A673 (cell line): ENCODE results near the gene SEMA5B. TPM values are rescaled to one million over a fixed set of nuclear protein-coding genes. Genes with fewer than 3 reads are reported as not detected.

Experiments
- BruUV-seq: library from RNA; stranded (reverse); fragments of 400-500 nt; replicated peaks from 2 replicates; lab custom pipeline; 2021; lab: Mats Ljungman, UMichigan
- CTCF ChIA-PET: fragments of 300-600 bp; sonication (Branson Sonifier 250); formaldehyde crosslinking; loops from one replicate; lab custom pipeline; 2022; ENCODE audit warnings: antibody characterized with exemption; lab: Charles Lee
- POLR2A ChIA-PET: fragments of 300-600 bp; sonication (Branson Sonifier 250); formaldehyde crosslinking; loops from one replicate; lab custom pipeline; 2022; ENCODE audit warnings: antibody characterized with exemption; ENCODE audit not compliant: low non-redundant PET; lab: Charles Lee
- DNase-seq: peaks from one replicate; pipeline ENCODE4 v3.0.0-alpha.2; 2015; ENCODE audit warnings: low spot score
- H3K27ac ChIP-seq: fragments of 200-600 bp; sonication (generic); 2 replicates; pipeline ENCODE4 v1.5.1; 2016; ENCODE audit warnings: mixed run types, low read depth, mild to moderate bottlenecking, mixed read lengths, antibody characterized with exemption, low read length; ENCODE audit not compliant: poor library complexity, severe bottlenecking
- H3K27me3 ChIP-seq: fragments of 200-600 bp; sonication (generic); replicated peaks from 2 replicates; pipeline ENCODE4 v1.6.1; 2017; ENCODE audit warnings: mixed run types, low read depth, mild to moderate bottlenecking, mixed read lengths, antibody characterized with exemption, low read length; ENCODE audit not compliant: insufficient read depth, poor library complexity
- H3K36me3 ChIP-seq: fragments of 200-600 bp; sonication (generic); 2 replicates; pipeline ENCODE4 v1.6.1; 2016; ENCODE audit warnings: mixed run types, mild to moderate bottlenecking, mixed read lengths, antibody characterized with exemption, low read length; ENCODE audit not compliant: insufficient read depth, poor library complexity, severe bottlenecking
- H3K4me1 ChIP-seq: fragments of 200-600 bp; sonication (generic); 2 replicates; pipeline ENCODE4 v1.6.1; 2017; ENCODE audit warnings: mixed run types, mild to moderate bottlenecking, mixed read lengths, antibody characterized with exemption, low read length; ENCODE audit not compliant: insufficient read depth, poor library complexity, severe bottlenecking
- H3K4me3 ChIP-seq: fragments of 200-600 bp; sonication (generic); 2 replicates; pipeline ENCODE4 v1.5.1; 2016; ENCODE audit warnings: low read depth, mixed run types, mild to moderate bottlenecking, mixed read lengths, low read length; ENCODE audit not compliant: poor library complexity, severe bottlenecking
- H3K9me3 ChIP-seq: fragments of 200-600 bp; sonication (generic); 2 replicates; pipeline ENCODE4 v1.6.1; 2016; ENCODE audit warnings: mixed run types, low read depth, mild to moderate bottlenecking, mixed read lengths, antibody characterized with exemption, low read length; ENCODE audit not compliant: poor library complexity, severe bottlenecking
- CTCF ChIP-seq: fragments of 300-800, 200-600 bp; sonication (generic); conservative IDR thresholded peaks from 2 replicates; pipeline ENCODE4 v1.5.1; 2017; ENCODE audit warnings: low read depth, mild to moderate bottlenecking, antibody characterized with exemption, low read length, moderate library complexity, mixed read lengths
- EZH2 ChIP-seq: fragments of 200-600 bp; sonication (generic); IDR thresholded peaks from 2 replicates; pipeline ENCODE4 v1.6.1; 2017; ENCODE audit warnings: borderline replicate concordance, low read depth, mild to moderate bottlenecking, mixed read lengths, antibody characterized with exemption, low read length; ENCODE audit not compliant: poor library complexity, severe bottlenecking
- intact Hi-C: fragments of 100-400 bp; cut with micrococcal nuclease; formaldehyde crosslinking; loops from one replicate; pipeline ENCODE4 v1.10.0; 2022; ENCODE audit not compliant: unreplicated experiment
- total RNA-seq: library from RNA; stranded (reverse); gene quantifications from 2 replicates; pipeline ENCODE4 v1.2.3, GENCODE V29; 2021

SEMA5B gene
- total RNA-seq, 1 experiment from 2014 or later: 7.6 TPM

- no peaks in the 10 kb centered on the region for H3K4me1 ChIP-seq
- intact Hi-C loops: no loop called here
- H3K9me3 ChIP-seq: no peaks in the 10 kb centered on the region
- H3K27ac ChIP-seq: no peak overlapping the region
- CTCF ChIA-PET: no interaction called here
- H3K27me3 ChIP-seq: peaks cover 17% of the 10 kb centered on the region
- POLR2A ChIA-PET: no interaction called here
- no peak overlapping the region for H3K4me3 ChIP-seq
- no peak for DNase-seq
- H3K36me3 ChIP-seq: no peaks in the 10 kb centered on the region
- no TSS peak for BruUV-seq
- TF ChIP-seq EZH2: no peak
- no peak for TF ChIP-seq CTCF
Observed at GRCh38 chr3:123038751-123039150, 11.2 kb upstream of the SEMA5B start.

- POLR2A ChIA-PET: no interaction called here
- Histone ChIP-seq H3K27ac (no peak overlapping the region), H3K9me3 (no peaks in the 10 kb centered on the region), H3K4me3 (no peak overlapping the region), H3K36me3 (no peaks in the 10 kb centered on the region), H3K27me3 (peaks cover 17% of the 10 kb centered on the region), H3K4me1 (no peaks in the 10 kb centered on the region)
- CTCF ChIA-PET: no interaction called here
- no peak for DNase-seq
- TF ChIP-seq EZH2 (no peak), CTCF (no peak)
- intact Hi-C loops: no loop called here
- no TSS peak for BruUV-seq
Observed at GRCh38 chr3:123037015-123037375, 9.4 kb upstream of the SEMA5B start.

- H3K27ac ChIP-seq: no peak overlapping the region
- no peaks in the 10 kb centered on the region for H3K9me3 ChIP-seq
- TF ChIP-seq EZH2 (no peak), CTCF (no peak)
- no TSS peak for BruUV-seq
- peaks cover 17% of the 10 kb centered on the region for H3K27me3 ChIP-seq
- no peaks in the 10 kb centered on the region for H3K36me3 ChIP-seq
- CTCF ChIA-PET: no interaction called here
- intact Hi-C loops: no loop called here
- no peak overlapping the region for H3K4me3 ChIP-seq
- POLR2A ChIA-PET: no interaction called here
- peak; percentile 35 for DNase-seq
- no peaks in the 10 kb centered on the region for H3K4me1 ChIP-seq
Observed at GRCh38 chr3:123036352-123037014, 8.9 kb upstream of the SEMA5B start.
